Mucosa of descending colon (tissue), 3 donors: ENCODE results near the gene THADA. TPM values are rescaled to one million over a fixed set of nuclear protein-coding genes. Genes with fewer than 3 reads are reported as not detected.

Source experiments
- ATAC-seq: fragments of 200-7000 bp; cut with Tn5 transposase; one replicate; pipeline ENCODE4 v1.9.1; 2020; ENCODE audit warnings: mild to moderate bottlenecking, moderate library complexity
- DNase-seq, 3 donors: peaks; one replicate each; pipeline ENCODE4 v3.0.0-alpha.2; 2020
- H3K36me3 ChIP-seq: fragments of 200-600 bp; one replicate; pipeline ENCODE4 v1.8.0; 2021; ENCODE audit warnings: low read depth, mild to moderate bottlenecking
- H3K4me1 ChIP-seq: fragments of 200-600 bp; one replicate; pipeline ENCODE4 v1.8.0; 2021; ENCODE audit warnings: low read depth, mild to moderate bottlenecking
- H3K4me3 ChIP-seq: fragments of 200-600 bp; one replicate; pipeline ENCODE4 v1.8.0; 2021; ENCODE audit warnings: mild to moderate bottlenecking
- H3K9me3 ChIP-seq: fragments of 200-600 bp; one replicate; pipeline ENCODE4 v1.8.0; 2021; ENCODE audit warnings: mild to moderate bottlenecking
- CTCF ChIP-seq: fragments of 200-600 bp; IDR thresholded peaks from one replicate; pipeline ENCODE4 v1.8.0; 2022; ENCODE audit warnings: antibody characterized with exemption, mild to moderate bottlenecking
- intact Hi-C, 2 donors: fragments of 100-400 bp; cut with DNase I in 1 of 2; cut with micrococcal nuclease in 1 of 2; formaldehyde crosslinking; loops; one replicate each; pipeline versions ENCODE4 v1.11.0 to v1.11.1; 2022; cut with DNase I, micrococcal nuclease
- total RNA-seq, 3 donors: library from RNA; stranded (reverse); fragmentation: NEBNext Ultra II Directional in 2 of 3; extraction: Animal tissue kit (Norgen Biotek cat#: 25700) in 2 of 3; gene quantifications; one replicate each; pipeline versions ENCODE4 v1.2.1 to v1.2.4, GENCODE V29; 2021 to 2023
- donor health status: DM: no; HTN: no; CAD: no; lungs with moderate emphysema.
- donor health status: DM: no; HTN: no; CAD: no.
- donor health status: DM: no; HTN: yes; CAD: no.

Gene THADA
- total RNA-seq, 3 donors from 2014 or later, result 20.1 to 26.7 (median 25.3) TPM

DNA sequence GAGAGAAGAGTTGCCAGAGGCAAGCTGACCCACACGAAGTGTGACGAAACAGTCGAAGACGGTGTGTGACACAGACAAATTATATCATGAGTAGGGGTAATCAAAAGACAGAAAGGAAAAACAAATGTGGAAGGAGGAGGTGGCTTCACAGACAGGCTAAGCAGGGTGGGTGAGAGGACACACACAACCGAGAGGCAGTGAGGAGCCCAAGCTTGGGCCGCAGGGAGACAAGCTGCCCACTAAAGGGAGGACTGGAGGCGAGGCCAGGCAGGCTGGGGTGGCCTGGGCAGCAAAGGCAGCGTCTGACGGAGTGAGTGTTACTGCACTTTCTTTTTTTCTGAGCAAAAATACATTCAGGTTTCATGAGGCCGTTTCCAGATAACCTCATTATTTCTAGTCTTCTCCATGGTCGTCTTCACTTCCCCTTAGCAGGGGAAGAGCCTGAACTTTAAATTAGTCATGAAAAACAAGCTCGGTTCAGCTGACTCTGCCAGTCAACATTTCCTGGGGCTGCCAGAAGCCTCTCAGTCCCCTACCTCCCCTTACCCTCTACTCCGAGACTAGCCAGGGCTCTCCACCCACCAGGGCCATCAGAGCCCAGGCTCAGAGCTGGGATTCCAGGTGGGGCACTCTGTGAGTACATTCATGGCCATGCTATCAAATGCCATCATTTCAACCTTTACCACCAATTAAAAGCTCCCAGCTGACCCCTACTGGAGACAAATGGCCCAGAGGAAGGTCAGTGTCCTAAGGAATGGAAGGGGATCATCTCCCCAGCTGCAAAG, 355.7 kb downstream of the THADA start:
- H3K4me1 ChIP-seq, result no peaks in the 10 kb centered on the region
- H3K4me3 ChIP-seq, result no peak overlapping the region
- no peaks in the 10 kb centered on the region for H3K9me3 ChIP-seq
- no peak for TF ChIP-seq CTCF
- no peaks in the 10 kb centered on the region for H3K36me3 ChIP-seq
- intact Hi-C loops, result loop anchor here (10.0 kb wide), 2 partner anchors 245 to 265 kb away; no protein-coding TSS in a partner anchor
- peak; percentile 45 for ATAC-seq
- DNase-seq, result no peak

DNA sequence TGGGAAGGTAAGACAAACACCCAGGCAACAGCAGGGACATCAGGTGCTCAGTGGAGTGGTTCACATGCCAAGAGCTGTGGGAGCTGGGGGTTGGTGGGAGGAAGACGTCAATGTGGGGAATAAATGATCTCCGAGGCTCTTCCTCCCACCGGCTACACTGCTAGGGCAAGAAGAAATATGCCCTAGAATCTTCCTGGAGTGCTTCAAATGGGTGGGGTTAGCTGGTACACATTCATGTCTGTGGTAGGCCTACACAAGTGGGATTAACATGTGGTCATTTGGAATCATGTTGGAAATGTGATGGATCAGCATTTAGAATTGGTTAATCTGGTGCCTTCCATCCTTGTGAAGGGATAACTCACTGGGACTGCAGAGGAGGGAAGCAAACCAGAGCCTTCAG, 357.0 kb downstream of the THADA start:
- ATAC-seq (no peak), DNase-seq (no peak)
- Histone ChIP-seq H3K36me3 (no peaks in the 10 kb centered on the region), H3K9me3 (no peaks in the 10 kb centered on the region), H3K4me3 (no peak overlapping the region), H3K4me1 (no peaks in the 10 kb centered on the region)
- intact Hi-C loops, result loop anchor here (10.0 kb wide), 2 partner anchors 246 to 264 kb away; no protein-coding TSS in a partner anchor
- TF ChIP-seq CTCF, result no peak

DNA sequence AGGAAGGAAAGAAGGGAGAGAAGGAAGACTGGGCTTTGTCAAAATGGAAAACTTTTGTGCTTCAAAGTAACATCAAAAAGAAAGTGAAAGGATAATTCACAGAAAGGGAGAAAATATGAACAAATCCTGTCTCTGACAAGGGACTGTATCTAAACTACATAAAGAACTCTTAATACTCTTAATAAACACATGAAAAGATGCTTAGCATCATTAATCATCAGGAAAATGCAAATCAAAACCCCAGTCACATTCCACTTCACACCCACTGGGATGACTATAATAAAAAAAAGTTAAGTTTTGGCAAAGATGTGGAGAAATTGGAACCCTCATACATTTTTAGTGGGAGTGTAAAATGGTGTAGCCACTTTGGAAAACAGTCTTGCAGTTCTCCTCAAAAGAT, 357.7 kb downstream of the THADA start:
- no peak for TF ChIP-seq CTCF
- no peaks in the 10 kb centered on the region for H3K36me3 ChIP-seq
- no peaks in the 10 kb centered on the region for H3K9me3 ChIP-seq
- intact Hi-C loops, result loop anchor here (10.0 kb wide), 2 partner anchors 247 to 263 kb away; no protein-coding TSS in a partner anchor
- ATAC-seq (no peak), DNase-seq (no peak)
- H3K4me3 ChIP-seq, result no peak overlapping the region
- no peaks in the 10 kb centered on the region for H3K4me1 ChIP-seq

GRCh38 chr2:43233218-43234212, 362.3 kb downstream of the THADA start:
- TF ChIP-seq CTCF, result no peak
- intact Hi-C loops, result loop anchor here (10.0 kb wide), 2 partner anchors 251 to 259 kb away; no protein-coding TSS in a partner anchor
- Histone ChIP-seq H3K36me3 (no peaks in the 10 kb centered on the region), H3K4me1 (peaks cover 12% of the 10 kb centered on the region), H3K4me3 (no peak overlapping the region), H3K9me3 (no peaks in the 10 kb centered on the region)
- ATAC-seq, result no peak
- no peak for DNase-seq

DNA sequence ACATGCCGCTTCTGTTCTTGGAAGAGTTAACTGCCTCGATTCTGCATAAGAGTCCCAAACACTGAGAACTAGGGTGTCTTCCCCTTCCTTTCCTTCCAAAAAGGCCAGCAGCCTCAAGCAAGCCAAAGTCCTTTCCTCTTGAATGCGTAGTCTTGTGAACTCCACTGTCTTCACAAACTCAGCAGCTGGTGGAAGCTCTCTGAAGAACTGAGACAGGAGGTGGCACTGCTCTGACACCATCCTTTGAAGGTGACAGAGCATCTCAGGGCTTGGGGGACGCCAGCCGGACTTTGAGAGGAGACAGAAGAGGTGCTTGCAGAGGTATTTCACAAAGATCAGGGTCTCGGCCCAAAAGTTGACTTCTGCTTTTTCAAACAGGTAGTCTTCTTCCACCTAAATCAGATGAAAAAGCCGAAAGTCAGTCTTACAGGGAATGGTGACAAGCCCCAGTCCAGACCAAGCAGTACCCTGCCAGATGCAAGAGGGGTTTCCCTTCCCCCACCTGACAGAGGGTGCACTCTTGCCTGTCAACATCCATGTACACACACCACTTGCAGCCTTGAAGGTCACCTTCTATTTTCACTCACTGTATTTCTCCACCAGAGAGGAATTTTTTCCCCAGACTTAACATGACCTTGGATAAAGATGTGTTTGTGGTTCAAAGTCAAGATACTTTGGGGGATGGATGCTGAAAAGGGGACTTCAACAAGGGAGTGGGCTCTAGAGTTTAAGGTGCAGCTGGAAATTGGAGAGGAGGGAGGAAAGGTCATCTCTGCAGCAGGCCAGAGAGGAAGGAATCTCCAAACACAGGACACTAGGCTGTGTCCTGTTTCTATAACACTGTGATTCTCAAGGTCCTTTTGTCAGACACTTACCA, 364.6 kb downstream of the THADA start:
- DNase-seq (no peak), ATAC-seq (no peak)
- Histone ChIP-seq H3K4me1 (peaks cover 21% of the 10 kb centered on the region), H3K9me3 (no peaks in the 10 kb centered on the region), H3K36me3 (peaks cover 3% of the 10 kb centered on the region), H3K4me3 (no peak overlapping the region)
- TF ChIP-seq CTCF, result no peak
- intact Hi-C loops, result loop anchor here (10.0 kb wide), 2 partner anchors 254 to 256 kb away; no protein-coding TSS in a partner anchor
